ENCODE measurements around the gene DOC2B.
"Not testable (repeated sequence)": the region's sequence is repeated elsewhere in the genome, so short reads cannot be mapped to it uniquely, and the experiment has no call there.

Gene DOC2B

GRCh38 chr17:210402-210801 lies 29.0 kb upstream of the DOC2B start:
- no peak for DNase-seq

- DNase-seq = no peak
Observed at GRCh38 chr17:208429-208828, 27.0 kb upstream of the DOC2B start.

GRCh38 chr17:207775-208174 lies 26.3 kb upstream of the DOC2B start:
- DNase-seq = no peak

GRCh38 chr17:206941-207560 lies 25.6 kb upstream of the DOC2B start:
- DNase-seq = peak; percentile 73

- DNase-seq = not testable (repeated sequence)
Observed at GRCh38 chr17:206484-206883, 25.0 kb upstream of the DOC2B start.

- DNase-seq = peak; percentile 54
Observed at GRCh38 chr17:205817-206216, 24.4 kb upstream of the DOC2B start.

GRCh38 chr17:205148-205669 lies 23.8 kb upstream of the DOC2B start:
- DNase-seq = no peak

- no peak for DNase-seq
Observed at GRCh38 chr17:204427-205147, 23.1 kb upstream of the DOC2B start.

GRCh38 chr17:202501-202951 lies 21.1 kb upstream of the DOC2B start:
- DNase-seq = no peak

- not testable (repeated sequence) for DNase-seq
Observed at GRCh38 chr17:201736-202135, 20.3 kb upstream of the DOC2B start.

- DNase-seq = not testable (repeated sequence)
Observed at GRCh38 chr17:201257-201656, 19.8 kb upstream of the DOC2B start.

GRCh38 chr17:200586-200985 lies 19.1 kb upstream of the DOC2B start:
- DNase-seq = no peak

GRCh38 chr17:199806-200545 lies 18.5 kb upstream of the DOC2B start:
- no peak for DNase-seq

GRCh38 chr17:199191-199604 lies 17.7 kb upstream of the DOC2B start:
- no peak for DNase-seq

GRCh38 chr17:198225-198624 lies 16.8 kb upstream of the DOC2B start:
- not testable (repeated sequence) for DNase-seq

- no peak for DNase-seq
Observed at GRCh38 chr17:197352-197751, 15.9 kb upstream of the DOC2B start.

GRCh38 chr17:194828-195602 lies 13.6 kb upstream of the DOC2B start:
- DNase-seq = peak; percentile 31

GRCh38 chr17:193841-194806 lies 12.7 kb upstream of the DOC2B start:
- DNase-seq = peak; percentile 97

- DNase-seq = no peak
Observed at GRCh38 chr17:193426-193810, 12.0 kb upstream of the DOC2B start.

- DNase-seq = no peak
Observed at GRCh38 chr17:192666-193425, 11.4 kb upstream of the DOC2B start.

GRCh38 chr17:189444-189843 lies 8.0 kb upstream of the DOC2B start:
- no peak for DNase-seq
